PC-9 (cell line): ENCODE results near the gene PRR30.

ENCODE experiments used
- EZH2 ChIP-seq: fragments of 200-600 bp; sonication (generic); IDR thresholded peaks from 2 replicates; pipeline ENCODE4 v1.8.0; 2017; ENCODE audit warnings: antibody characterized with exemption, low read depth
- TF ChIP-seq, protein P1 (sequence below): fragments of 200-600 bp; sonication (generic); conservative IDR thresholded peaks from 2 replicates; pipeline ENCODE4 v1.6.1; 2017; ENCODE audit warnings: mixed run types, antibody characterized with exemption, mild to moderate bottlenecking, moderate library complexity

DNA sequence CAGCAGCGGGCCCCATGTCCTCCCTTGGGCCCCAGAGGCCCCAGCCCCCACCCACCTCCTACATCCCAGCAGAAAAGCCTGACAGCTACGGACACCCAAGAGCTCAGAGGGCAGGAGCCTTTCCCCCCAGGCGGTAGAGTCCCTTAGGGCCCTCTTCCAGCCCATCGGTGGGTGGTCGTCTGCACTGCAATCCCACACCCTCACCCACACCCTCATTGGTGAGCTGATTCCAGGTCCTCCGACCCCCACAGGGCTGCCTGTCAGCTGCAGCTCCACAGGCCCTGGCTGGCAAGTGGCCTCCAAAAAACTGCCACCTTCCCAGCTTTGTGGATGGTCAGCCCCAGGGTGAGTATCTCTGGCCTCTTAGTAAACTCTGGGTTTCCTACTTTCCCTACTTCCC, 20.1 kb upstream of the PRR30 start:
- no peak for TF ChIP-seq EZH2
- TF ChIP-seq, protein P1, sequence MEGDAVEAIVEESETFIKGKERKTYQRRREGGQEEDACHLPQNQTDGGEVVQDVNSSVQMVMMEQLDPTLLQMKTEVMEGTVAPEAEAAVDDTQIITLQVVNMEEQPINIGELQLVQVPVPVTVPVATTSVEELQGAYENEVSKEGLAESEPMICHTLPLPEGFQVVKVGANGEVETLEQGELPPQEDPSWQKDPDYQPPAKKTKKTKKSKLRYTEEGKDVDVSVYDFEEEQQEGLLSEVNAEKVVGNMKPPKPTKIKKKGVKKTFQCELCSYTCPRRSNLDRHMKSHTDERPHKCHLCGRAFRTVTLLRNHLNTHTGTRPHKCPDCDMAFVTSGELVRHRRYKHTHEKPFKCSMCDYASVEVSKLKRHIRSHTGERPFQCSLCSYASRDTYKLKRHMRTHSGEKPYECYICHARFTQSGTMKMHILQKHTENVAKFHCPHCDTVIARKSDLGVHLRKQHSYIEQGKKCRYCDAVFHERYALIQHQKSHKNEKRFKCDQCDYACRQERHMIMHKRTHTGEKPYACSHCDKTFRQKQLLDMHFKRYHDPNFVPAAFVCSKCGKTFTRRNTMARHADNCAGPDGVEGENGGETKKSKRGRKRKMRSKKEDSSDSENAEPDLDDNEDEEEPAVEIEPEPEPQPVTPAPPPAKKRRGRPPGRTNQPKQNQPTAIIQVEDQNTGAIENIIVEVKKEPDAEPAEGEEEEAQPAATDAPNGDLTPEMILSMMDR: no peak
